PC-3 (cell line): ENCODE measurements around the gene PTMS. TPM values are rescaled to one million over a fixed set of nuclear protein-coding genes. Genes with fewer than 3 reads are reported as not detected.

Source experiments
- ATAC-seq: fragments of 200-7000 bp; cut with Tn5 transposase; 2 replicates; pipeline ENCODE4 v1.9.1; 2020; ENCODE audit warnings: mild to moderate bottlenecking, moderate library complexity
- BruUV-seq: library from RNA; stranded (reverse); fragments of 400-500 nt; replicated peaks from 2 replicates; lab custom pipeline; 2021; lab: Mats Ljungman, UMichigan
- CTCF ChIA-PET: fragments of 300-600 bp; sonication (Branson Sonifier 250); formaldehyde crosslinking; loops from one replicate; lab custom pipeline; 2022; ENCODE audit warnings: antibody characterized with exemption; lab: Charles Lee
- POLR2A ChIA-PET: fragments of 300-600 bp; sonication (Branson Sonifier 250); formaldehyde crosslinking; loops from one replicate; lab custom pipeline; 2022; ENCODE audit warnings: antibody characterized with exemption; ENCODE audit not compliant: unreplicated experiment; lab: Charles Lee
- DNase-seq: peaks from one replicate; pipeline ENCODE4 v3.0.0-alpha.2; 2015
- H2AFZ ChIP-seq: fragments of 300-600 bp; sonication (generic); 2 replicates; pipeline ENCODE4 v1.6.0; 2016; ENCODE audit warnings: antibody characterized with exemption, low read length
- H3F3A ChIP-seq: fragments of 300-600 bp; sonication (generic); one replicate; pipeline ENCODE4 v1.6.0; 2017; ENCODE audit warnings: antibody characterized with exemption, low read length, control low read depth, mild to moderate bottlenecking; ENCODE audit not compliant: unreplicated experiment
- H3K27ac ChIP-seq: fragments of 300-600 bp; sonication (generic); 2 replicates; pipeline ENCODE4 v1.5.1; 2016; ENCODE audit warnings: mild to moderate bottlenecking, low read length
- H3K27me3 ChIP-seq: fragments of 300-600 bp; sonication (generic); 2 replicates; pipeline ENCODE4 v1.6.1; 2016; ENCODE audit warnings: low read length, mixed read lengths
- H3K36me3 ChIP-seq: fragments of 300-600 bp; sonication (generic); 2 replicates; pipeline ENCODE4 v1.6.1; 2016; ENCODE audit warnings: low read depth, mixed run types, low read length, mixed read lengths
- H3K4me1 ChIP-seq: fragments of 300-600 bp; sonication (generic); 2 replicates; pipeline ENCODE4 v1.5.1; 2016; ENCODE audit warnings: low read length; ENCODE audit not compliant: insufficient read depth
- H3K4me2 ChIP-seq: fragments of 300-600 bp; sonication (generic); 2 replicates; pipeline ENCODE4 v1.6.0; 2016; ENCODE audit warnings: low read length
- H3K4me3 ChIP-seq: fragments of 300-600 bp; sonication (generic); 2 replicates; pipeline ENCODE4 v1.5.1; 2016; ENCODE audit warnings: mild to moderate bottlenecking, low read length, mixed read lengths
- H3K79me2 ChIP-seq: fragments of 300-600 bp; sonication (generic); 2 replicates; pipeline ENCODE4 v1.6.1; 2017; ENCODE audit warnings: low read length, mixed read lengths
- H3K9ac ChIP-seq: fragments of 300-600 bp; sonication (generic); 2 replicates; pipeline ENCODE4 v1.6.0; 2016; ENCODE audit warnings: mild to moderate bottlenecking, low read length
- H3K9me2 ChIP-seq: fragments of 300-600 bp; sonication (generic); replicated peaks from 2 replicates; pipeline ENCODE4 v1.6.1; 2016; ENCODE audit warnings: mixed run types, low read length, mixed read lengths
- H3K9me3 ChIP-seq: fragments of 300-600 bp; sonication (generic); 2 replicates; pipeline ENCODE4 v1.6.1; 2016; ENCODE audit warnings: low read length, mixed read lengths
- H4K20me1 ChIP-seq: fragments of 300-600 bp; sonication (generic); 2 replicates; pipeline ENCODE4 v1.6.1; 2016; ENCODE audit warnings: low read length, mixed read lengths
- EZH2 ChIP-seq: fragments of 300-600 bp; sonication (generic); IDR thresholded peaks from one replicate; pipeline ENCODE4 v1.6.1; 2017; ENCODE audit warnings: antibody characterized with exemption, mild to moderate bottlenecking, low read length; ENCODE audit not compliant: unreplicated experiment
- EZH2phosphoT487 ChIP-seq: fragments of 300-600 bp; sonication (generic); IDR thresholded peaks from 2 replicates; pipeline ENCODE4 v1.6.1; 2018; ENCODE audit warnings: mild to moderate bottlenecking, antibody characterized with exemption, low read length, borderline replicate concordance
- intact Hi-C: fragments of 100-400 bp; cut with micrococcal nuclease; formaldehyde crosslinking; loops from 2 replicates; pipeline ENCODE4 v1.9.0; 2023
- total RNA-seq: library from RNA; depleted of rRNA; stranded (reverse); fragments of >200 nt; gene quantifications from 2 replicates; pipeline ENCODE4 v1.2.3, GENCODE V29; 2014
- TF ChIP-seq, protein P1 (sequence below): fragments of 300-600 bp; sonication (generic); conservative IDR thresholded peaks from 2 replicates; pipeline ENCODE4 v1.5.1; 2017; ENCODE audit warnings: antibody characterized with exemption, low read depth, mild to moderate bottlenecking, low read length

The PTMS gene
- total RNA-seq, 1 experiment from 2014 or later, result 46.4 TPM

DNA sequence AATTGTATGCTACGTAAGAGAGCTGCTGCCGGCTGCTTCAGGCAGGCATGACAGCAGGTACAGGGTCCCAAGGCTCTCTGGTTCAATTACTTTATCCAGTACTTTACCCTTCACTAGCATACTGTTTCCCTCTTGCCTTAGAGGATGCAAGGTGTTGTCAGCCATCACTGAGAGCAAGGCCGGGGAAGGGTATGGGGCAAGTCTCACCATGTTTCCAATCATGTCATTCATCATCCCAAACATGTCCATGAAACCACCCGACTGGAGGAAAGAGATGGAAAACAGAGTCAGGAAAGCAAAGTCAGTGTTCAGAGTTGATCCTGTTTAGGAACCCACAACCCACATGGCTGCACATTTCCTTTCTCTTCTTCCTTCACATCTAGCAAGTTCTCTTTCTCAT lies 15.7 kb upstream of the PTMS start:
- no peak overlapping the region for H2AFZ ChIP-seq
- ChIA-PET POLR2A (no interaction called here), CTCF (no interaction called here)
- intact Hi-C loops, result loop anchor here (5.0 kb wide), 1 partner anchor 102 kb away; the partner anchor contains the start of genes CDCA3 and USP5
- H3K36me3 ChIP-seq, result peaks cover 14% of the 10 kb centered on the region; the same call in 1 of the 2 replicates
- no peak for DNase-seq
- peaks cover 4% of the 10 kb centered on the region; the same call in 1 of the 2 replicates for H4K20me1 ChIP-seq
- no peaks in the 10 kb centered on the region for H3K27me3 ChIP-seq
- H3F3A ChIP-seq, result no peaks in the 10 kb centered on the region
- H3K4me2 ChIP-seq, result no peak overlapping the region
- BruUV-seq, result no TSS peak
- no peaks in the 10 kb centered on the region for H3K9me3 ChIP-seq
- peaks cover 23% of the 10 kb centered on the region for H3K79me2 ChIP-seq
- no peak for TF ChIP-seq EZH2phosphoT487
- TF ChIP-seq, protein P1, sequence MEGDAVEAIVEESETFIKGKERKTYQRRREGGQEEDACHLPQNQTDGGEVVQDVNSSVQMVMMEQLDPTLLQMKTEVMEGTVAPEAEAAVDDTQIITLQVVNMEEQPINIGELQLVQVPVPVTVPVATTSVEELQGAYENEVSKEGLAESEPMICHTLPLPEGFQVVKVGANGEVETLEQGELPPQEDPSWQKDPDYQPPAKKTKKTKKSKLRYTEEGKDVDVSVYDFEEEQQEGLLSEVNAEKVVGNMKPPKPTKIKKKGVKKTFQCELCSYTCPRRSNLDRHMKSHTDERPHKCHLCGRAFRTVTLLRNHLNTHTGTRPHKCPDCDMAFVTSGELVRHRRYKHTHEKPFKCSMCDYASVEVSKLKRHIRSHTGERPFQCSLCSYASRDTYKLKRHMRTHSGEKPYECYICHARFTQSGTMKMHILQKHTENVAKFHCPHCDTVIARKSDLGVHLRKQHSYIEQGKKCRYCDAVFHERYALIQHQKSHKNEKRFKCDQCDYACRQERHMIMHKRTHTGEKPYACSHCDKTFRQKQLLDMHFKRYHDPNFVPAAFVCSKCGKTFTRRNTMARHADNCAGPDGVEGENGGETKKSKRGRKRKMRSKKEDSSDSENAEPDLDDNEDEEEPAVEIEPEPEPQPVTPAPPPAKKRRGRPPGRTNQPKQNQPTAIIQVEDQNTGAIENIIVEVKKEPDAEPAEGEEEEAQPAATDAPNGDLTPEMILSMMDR, result no peak
- TF ChIP-seq EZH2, result no peak
- no peak for ATAC-seq
- no peaks in the 10 kb centered on the region for H3K9me2 ChIP-seq
- H3K9ac ChIP-seq, result no peak overlapping the region
- H3K27ac ChIP-seq, result no peak overlapping the region
- H3K4me1 ChIP-seq, result peaks cover 12% of the 10 kb centered on the region
- H3K4me3 ChIP-seq, result no peak overlapping the region

- ChIA-PET POLR2A (interaction anchor here (0.6 kb wide), 1 partner anchor 25 kb away, joined by 4 read pairs; no protein-coding TSS in a partner anchor), CTCF (interaction anchor here (0.6 to 1.7 kb wide), 3 partner anchors 9 to 57 kb away, joined by 4 read pairs; no protein-coding TSS in a partner anchor)
- H3F3A ChIP-seq, result no peaks in the 10 kb centered on the region
- no peaks in the 10 kb centered on the region for H3K9me2 ChIP-seq
- intact Hi-C loops, result loop anchor here (2.0 to 5.0 kb wide), 2 partner anchors 15 to 101 kb away; partner anchors contain the start of genes CDCA3, PTMS and USP5
- H3K9me3 ChIP-seq, result no peaks in the 10 kb centered on the region
- H3K27ac ChIP-seq, result no peak overlapping the region
- H3K79me2 ChIP-seq, result peaks cover 23% of the 10 kb centered on the region
- TF ChIP-seq EZH2phosphoT487, result no peak
- TF ChIP-seq, protein P1, result no peak
- TF ChIP-seq EZH2, result no peak
- peaks cover 14% of the 10 kb centered on the region; the same call in 1 of the 2 replicates for H3K36me3 ChIP-seq
- no peaks in the 10 kb centered on the region for H3K27me3 ChIP-seq
- peak overlapping the region; percentile 91 for H3K4me3 ChIP-seq
- no peak for DNase-seq
- H4K20me1 ChIP-seq, result peaks cover 4% of the 10 kb centered on the region; the same call in 1 of the 2 replicates
- BruUV-seq, result no TSS peak
- H2AFZ ChIP-seq, result no peak overlapping the region
- H3K4me1 ChIP-seq, result peaks cover 12% of the 10 kb centered on the region
- H3K9ac ChIP-seq, result peak overlapping the region; percentile 97
- peak overlapping the region; percentile 99 for H3K4me2 ChIP-seq
- ATAC-seq, result no peak
These were observed 14.4 kb upstream of the PTMS start for GRCh38 chr12:6751767-6752166.
